ENCODE results near the gene IRF9.
A peak's percentile ranks its signal among the peaks of the same experiment; 100 is the strongest.

DNA sequence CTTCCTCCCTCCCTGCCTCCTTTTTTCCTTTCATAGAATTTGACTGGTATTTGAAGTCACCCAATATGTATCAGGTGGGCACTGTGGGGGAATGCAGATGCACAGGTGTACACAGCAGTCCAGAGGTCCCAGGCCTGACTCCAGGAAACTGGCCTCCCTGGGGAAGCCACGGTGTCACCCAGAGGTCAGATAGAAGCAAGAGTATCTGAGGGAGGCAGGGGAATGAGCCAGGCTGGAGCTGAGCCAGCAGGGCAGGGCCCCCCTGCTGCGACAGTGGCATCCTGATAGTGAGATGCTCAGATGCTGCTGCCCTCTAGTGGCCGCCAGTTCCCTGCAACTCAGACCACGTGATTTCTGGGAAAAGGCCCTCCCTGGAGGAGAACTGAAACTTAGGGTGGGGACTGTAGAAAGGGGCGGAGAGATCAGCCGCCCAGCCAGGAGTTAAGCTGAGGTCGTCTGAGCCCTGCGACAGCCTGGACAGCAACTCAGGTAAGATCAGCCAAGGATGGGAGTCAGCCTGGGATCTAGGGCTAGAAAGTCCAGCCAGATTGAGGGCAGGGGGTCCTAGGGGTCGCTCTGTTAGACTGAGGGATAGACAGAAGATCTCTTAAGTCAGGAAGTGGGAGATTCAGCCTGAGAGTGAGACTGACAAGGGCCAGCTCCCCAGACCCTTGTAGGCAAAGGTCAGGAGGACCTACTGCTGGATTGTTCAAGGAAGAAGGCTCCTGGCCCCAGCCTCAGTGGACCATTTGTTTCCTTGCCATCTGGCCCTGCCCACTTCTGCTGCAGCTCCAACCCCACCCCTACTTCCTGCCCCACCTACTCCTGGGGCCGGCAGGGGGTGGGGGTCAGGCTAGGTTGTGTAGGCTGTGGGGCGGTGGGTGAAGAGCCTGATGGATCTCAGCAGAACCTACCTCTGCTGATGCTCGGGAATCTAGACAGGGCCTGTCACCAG lies at the start of gene IRF9:
- TF ChIP-seq, protein P1, sequence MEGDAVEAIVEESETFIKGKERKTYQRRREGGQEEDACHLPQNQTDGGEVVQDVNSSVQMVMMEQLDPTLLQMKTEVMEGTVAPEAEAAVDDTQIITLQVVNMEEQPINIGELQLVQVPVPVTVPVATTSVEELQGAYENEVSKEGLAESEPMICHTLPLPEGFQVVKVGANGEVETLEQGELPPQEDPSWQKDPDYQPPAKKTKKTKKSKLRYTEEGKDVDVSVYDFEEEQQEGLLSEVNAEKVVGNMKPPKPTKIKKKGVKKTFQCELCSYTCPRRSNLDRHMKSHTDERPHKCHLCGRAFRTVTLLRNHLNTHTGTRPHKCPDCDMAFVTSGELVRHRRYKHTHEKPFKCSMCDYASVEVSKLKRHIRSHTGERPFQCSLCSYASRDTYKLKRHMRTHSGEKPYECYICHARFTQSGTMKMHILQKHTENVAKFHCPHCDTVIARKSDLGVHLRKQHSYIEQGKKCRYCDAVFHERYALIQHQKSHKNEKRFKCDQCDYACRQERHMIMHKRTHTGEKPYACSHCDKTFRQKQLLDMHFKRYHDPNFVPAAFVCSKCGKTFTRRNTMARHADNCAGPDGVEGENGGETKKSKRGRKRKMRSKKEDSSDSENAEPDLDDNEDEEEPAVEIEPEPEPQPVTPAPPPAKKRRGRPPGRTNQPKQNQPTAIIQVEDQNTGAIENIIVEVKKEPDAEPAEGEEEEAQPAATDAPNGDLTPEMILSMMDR (IDR thresholded peaks at IDR 0.05) = peak; percentile 91 to 98 (median 97)
- TF ChIP-seq POLR2A (IDR thresholded peaks at IDR 0.05) (peak; percentile 28 to 71), EP300 (IDR thresholded peaks at IDR 0.05) (peak; percentile 96)

Measured in tibial nerve (tissue), 4 donors.